Stomach smooth muscle (tissue), 2 donors: Measurements from ENCODE around the gene DYRK3.

Source experiments
- H3K27ac ChIP-seq: one replicate; pipeline ENCODE4 v1.7.0; 2013; ENCODE audit warnings: mild to moderate bottlenecking, low read length, inconsistent platforms
- H3K27me3 ChIP-seq, 2 donors: one replicate each; pipeline ENCODE4 v1.7.0; 2013; ENCODE audit warnings: low read length in 2 of 2; ENCODE audit not compliant: insufficient read depth in 2 of 2, control insufficient read depth in 1 of 2
- H3K36me3 ChIP-seq, 2 donors: one replicate each; pipeline ENCODE4 v1.7.0; 2013; ENCODE audit warnings: low read length in 2 of 2; ENCODE audit not compliant: control insufficient read depth in 2 of 2, insufficient read depth in 2 of 2
- H3K4me1 ChIP-seq: one replicate; pipeline ENCODE4 v1.7.0; 2013; ENCODE audit warnings: low read length; ENCODE audit not compliant: control insufficient read depth, insufficient read depth
- H3K4me3 ChIP-seq, 2 donors: one replicate each; pipeline ENCODE4 v1.7.0; 2013; ENCODE audit warnings: low read length in 2 of 2
- H3K9ac ChIP-seq, 2 donors: one replicate each; pipeline ENCODE4 v1.7.0; 2013; ENCODE audit warnings: low read length in 2 of 2, mild to moderate bottlenecking in 1 of 2
- H3K9me3 ChIP-seq, 2 donors: one replicate each; pipeline ENCODE4 v1.7.0; 2013; ENCODE audit warnings: low read length in 2 of 2; ENCODE audit not compliant: control insufficient read depth in 2 of 2
- donor health status: healthy.
- donor health status: Pancreatic carcinoma.

DYRK3 gene

DNA sequence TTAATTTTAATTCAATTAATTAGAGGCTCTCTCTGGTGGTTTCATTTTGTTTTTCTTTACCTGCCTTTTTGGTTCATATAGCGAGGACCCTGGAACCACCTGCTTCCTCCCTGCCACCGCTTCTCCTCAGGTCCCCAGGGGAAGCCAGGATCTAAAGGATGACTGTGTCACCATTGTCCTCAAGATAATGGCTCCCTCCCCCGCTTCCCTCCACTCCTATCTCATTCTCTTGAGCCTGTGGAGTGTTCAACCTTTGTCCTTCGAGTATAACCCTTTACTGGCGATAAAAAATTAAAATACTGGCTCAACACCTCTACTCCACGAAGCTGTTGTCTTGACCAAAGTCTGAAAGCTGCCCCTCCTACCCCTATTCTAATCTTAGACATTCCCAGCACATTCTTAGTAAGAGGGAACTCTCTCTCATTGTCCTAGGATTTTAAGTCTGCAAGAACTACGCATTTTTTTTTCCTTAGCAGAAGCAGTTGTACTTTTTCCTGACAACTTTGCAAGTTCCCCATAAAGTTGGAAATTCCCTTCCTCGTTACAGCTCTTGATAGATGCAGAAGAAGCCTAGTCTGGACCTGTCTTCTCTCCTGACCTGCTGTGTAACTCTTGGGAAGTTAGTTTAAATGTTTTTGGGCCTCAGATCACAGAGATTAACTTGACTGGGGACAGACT lies 36.8 kb downstream of the DYRK3 start:
- no peaks in the 10 kb centered on the region for H3K9me3 ChIP-seq
- H3K27me3 ChIP-seq = no peaks in the 10 kb centered on the region
- H3K36me3 ChIP-seq = no peaks in the 10 kb centered on the region
- no peak overlapping the region for H3K27ac ChIP-seq
- H3K9ac ChIP-seq = no peak overlapping the region
- peaks cover 12% of the 10 kb centered on the region for H3K4me1 ChIP-seq
- no peak overlapping the region for H3K4me3 ChIP-seq

DNA sequence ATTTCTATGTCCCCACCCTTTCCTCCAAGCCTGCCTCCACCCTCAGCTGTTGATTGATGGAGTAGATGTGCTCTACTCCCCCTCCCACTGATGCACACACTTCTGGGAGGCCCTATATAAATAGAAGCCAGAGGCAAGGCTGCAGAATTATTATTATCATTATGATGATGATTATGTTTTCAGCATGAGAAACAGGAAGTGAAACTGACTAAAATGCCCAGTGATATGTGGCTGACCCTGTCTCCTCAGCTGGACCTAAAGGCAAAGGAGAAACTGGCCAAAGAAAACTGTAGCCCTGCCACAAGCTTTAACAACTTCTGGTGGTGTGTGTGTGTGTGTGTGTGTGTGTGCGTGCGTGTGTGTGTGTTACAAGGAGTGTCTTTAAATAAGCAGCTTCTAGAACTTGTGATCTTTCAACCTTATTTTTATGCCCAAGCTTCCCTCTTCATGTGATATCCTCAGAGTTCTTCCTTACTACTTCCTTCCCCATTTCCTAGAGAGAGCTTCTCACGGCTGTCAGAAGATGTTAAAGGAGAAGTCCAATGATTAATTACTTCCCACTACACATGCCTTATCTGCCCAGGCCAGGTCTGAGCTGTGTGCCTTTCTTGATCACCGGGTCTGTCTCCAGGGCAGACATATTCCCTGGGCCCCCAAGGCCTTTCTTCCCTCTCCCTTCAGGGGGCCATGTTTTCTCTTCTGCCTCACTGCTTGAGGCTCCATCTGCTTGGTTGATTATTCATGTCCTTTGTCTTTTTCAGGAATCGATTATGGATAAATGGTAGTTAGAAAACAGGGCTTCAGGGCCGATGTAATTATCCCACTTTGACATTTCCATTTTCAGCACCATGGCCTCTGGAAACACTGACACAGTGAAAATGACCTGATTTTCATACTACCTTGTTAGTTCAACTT lies 37.8 kb downstream of the DYRK3 start:
- Histone ChIP-seq H3K4me1 (peaks cover 12% of the 10 kb centered on the region), H3K27ac (no peak overlapping the region), H3K9me3 (no peaks in the 10 kb centered on the region), H3K36me3 (no peaks in the 10 kb centered on the region), H3K4me3 (no peak overlapping the region), H3K9ac (no peak overlapping the region), H3K27me3 (no peaks in the 10 kb centered on the region)

DNA sequence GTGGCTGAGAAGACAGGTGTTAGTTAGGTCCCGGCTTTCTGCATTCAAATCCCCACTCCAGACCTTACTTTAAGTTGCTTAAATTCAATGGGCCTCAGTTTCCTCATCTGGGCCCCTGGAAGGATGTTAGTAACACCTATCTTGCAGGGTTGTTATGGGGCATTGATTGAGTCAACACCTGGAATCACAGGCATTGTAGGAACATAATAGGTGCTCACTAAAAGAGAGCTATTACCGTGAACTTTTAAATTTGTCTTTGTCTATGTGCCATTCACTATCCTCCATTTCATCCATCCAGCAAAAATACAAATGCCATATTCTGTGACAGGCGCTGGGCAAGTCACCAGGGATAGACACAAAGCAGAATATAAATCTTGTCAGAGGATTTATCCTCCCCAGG lies 38.9 kb downstream of the DYRK3 start:
- Histone ChIP-seq H3K4me1 (peaks cover 12% of the 10 kb centered on the region), H3K27ac (peak overlapping the region; percentile 88), H3K27me3 (no peaks in the 10 kb centered on the region), H3K4me3 (no peak overlapping the region), H3K9ac (peak overlapping the region in 1 of 2 donors; percentile 56), H3K9me3 (no peaks in the 10 kb centered on the region), H3K36me3 (no peaks in the 10 kb centered on the region)

DNA sequence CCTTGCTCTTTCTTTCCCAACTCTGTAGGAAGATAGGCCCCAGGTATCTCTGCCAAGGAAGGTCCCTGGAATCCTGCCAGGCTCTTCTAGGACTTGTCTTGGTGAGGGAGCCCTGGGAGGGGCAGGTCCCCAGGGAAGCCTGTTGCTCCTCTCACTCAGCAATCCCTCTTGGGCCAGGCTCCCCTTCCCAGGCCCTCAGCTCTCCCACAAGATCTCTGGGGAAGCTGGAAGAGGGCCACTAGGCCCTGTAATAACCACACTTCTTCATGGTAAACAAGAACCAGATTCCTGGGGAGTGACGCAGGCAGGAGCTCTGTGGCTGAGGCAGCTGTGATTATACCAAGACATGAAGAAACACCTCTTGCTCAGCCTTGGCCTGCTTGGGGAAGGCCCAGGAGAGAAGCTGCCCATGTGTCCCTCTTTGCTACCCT lies 39.4 kb downstream of the DYRK3 start:
- Histone ChIP-seq H3K9ac (peak overlapping the region; percentile 56 to 58), H3K4me1 (peaks cover 12% of the 10 kb centered on the region)

DNA sequence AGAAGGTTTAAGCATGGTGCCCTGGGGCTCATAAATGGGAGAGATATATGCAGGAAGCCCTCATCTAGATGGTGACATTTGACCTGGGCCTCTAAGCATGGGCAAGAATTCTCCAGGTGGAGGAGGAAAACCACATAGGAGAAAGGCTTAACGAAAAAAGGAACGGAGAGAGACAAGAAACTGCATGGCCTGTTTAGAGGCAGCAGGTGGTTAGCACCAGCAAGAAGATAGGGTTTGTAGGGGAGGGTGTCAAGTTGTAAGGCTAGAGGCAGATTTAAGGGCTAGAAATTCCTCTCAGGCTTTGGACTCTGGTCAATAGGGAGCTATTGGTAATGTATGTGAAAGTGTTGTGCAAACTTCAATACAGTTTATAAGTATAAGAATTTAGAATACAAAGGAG lies 41.2 kb downstream of the DYRK3 start:
- Histone ChIP-seq H3K27me3 (no peaks in the 10 kb centered on the region), H3K9ac (no peak overlapping the region), H3K36me3 (no peaks in the 10 kb centered on the region), H3K4me3 (no peak overlapping the region), H3K27ac (no peak overlapping the region), H3K9me3 (no peaks in the 10 kb centered on the region), H3K4me1 (peaks cover 12% of the 10 kb centered on the region)

More for the DNA sequence above, 39.4 kb downstream of the DYRK3 start:
- Histone ChIP-seq H3K36me3 (no peaks in the 10 kb centered on the region), H3K9me3 (no peaks in the 10 kb centered on the region), H3K27ac (peak overlapping the region; percentile 88), H3K27me3 (no peaks in the 10 kb centered on the region), H3K4me3 (peak overlapping the region in 1 of 2 donors; percentile 3)

DNA sequence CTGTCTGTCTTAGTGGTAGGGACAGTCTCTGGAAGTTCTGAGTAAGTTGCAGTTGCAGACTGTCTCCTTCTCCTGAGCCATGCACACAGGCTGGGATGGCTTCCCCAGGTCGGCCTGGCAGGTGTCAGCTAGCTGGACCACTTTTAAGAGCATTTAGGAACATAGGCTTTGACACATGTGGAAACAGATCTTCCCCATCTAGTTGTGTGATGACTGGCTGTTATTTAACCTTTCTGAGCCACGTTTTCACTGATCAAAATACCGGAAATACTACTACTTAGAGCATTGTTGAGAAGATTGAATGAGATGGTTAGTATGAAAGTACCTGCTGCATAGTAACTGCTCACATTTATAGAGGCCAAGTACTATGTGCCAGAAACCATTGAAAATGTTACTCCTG lies 43.2 kb downstream of the DYRK3 start:
- H3K4me3 ChIP-seq = no peak overlapping the region
- no peaks in the 10 kb centered on the region for H3K9me3 ChIP-seq
- H3K27ac ChIP-seq = no peak overlapping the region
- H3K27me3 ChIP-seq = no peaks in the 10 kb centered on the region
- peaks cover 12% of the 10 kb centered on the region for H3K4me1 ChIP-seq
- H3K9ac ChIP-seq = no peak overlapping the region
- H3K36me3 ChIP-seq = no peaks in the 10 kb centered on the region

DNA sequence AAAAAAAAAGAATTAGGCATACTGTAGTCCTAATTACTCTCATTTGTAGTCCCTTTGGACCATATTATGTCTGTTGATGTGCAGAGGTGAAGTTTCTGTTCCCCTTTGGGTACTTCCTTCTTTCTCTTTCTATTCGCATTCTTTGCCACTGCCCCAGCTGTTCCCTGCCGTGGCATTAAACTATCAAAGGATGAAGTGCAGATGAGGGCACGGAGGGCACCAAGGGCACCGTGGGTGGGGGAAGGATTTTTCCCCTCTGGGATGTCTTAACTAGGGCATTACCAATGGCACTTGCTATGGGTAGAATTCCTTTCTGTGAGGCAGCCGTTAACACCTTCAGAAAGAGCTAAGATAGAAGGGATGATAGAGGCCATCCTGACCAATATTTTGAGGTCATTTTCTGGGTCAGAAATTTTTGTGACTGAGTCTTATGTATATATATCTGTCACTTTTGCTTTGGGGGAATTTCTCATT lies 44.4 kb downstream of the DYRK3 start:
- Histone ChIP-seq H3K4me1 (peaks cover 16% of the 10 kb centered on the region), H3K4me3 (no peak overlapping the region), H3K27ac (no peak overlapping the region), H3K9me3 (no peaks in the 10 kb centered on the region), H3K36me3 (no peaks in the 10 kb centered on the region), H3K27me3 (no peaks in the 10 kb centered on the region), H3K9ac (no peak overlapping the region)

DNA sequence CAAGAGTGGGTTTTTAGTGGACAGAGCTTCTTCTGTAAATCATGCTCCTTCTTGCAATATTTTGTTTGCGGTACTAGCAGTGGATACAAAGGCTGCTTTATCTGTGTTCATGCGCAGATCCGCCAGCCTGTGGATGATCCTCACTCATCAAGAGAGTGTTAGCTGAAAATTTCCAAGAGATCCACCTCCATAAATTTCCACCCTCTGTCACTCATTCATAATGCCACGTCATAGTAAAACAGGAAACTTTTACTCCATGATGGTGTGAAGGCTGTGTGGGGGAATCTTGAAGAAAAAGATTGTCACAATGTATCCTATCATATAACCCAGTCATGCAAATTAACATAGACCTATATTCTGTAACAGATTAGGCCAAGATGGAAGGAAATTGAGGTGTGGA lies 44.9 kb downstream of the DYRK3 start:
- H3K9me3 ChIP-seq = no peaks in the 10 kb centered on the region
- no peak overlapping the region for H3K27ac ChIP-seq
- no peaks in the 10 kb centered on the region for H3K36me3 ChIP-seq
- H3K9ac ChIP-seq = no peak overlapping the region
- no peak overlapping the region for H3K4me3 ChIP-seq
- peaks cover 11% of the 10 kb centered on the region for H3K4me1 ChIP-seq
- no peaks in the 10 kb centered on the region for H3K27me3 ChIP-seq

DNA sequence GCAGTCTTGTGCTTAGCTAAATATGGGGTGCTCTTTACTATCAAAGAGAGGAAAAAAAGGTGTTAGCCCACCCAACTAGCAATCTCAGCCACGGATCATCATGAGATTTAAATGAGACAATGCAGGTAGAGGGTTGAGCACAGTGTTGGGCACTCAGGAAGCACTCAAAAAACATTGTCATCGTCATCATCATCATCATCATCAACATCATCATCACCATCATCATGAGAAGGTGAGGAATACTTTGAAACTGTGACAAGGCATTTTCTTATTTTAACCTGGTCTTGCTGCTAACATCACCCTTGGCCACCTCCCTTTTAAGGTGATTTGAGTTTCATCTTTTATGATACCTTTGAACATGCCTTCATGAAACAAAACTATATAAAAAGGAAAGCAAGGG lies 46.0 kb downstream of the DYRK3 start:
- no peaks in the 10 kb centered on the region for H3K36me3 ChIP-seq

DNA sequence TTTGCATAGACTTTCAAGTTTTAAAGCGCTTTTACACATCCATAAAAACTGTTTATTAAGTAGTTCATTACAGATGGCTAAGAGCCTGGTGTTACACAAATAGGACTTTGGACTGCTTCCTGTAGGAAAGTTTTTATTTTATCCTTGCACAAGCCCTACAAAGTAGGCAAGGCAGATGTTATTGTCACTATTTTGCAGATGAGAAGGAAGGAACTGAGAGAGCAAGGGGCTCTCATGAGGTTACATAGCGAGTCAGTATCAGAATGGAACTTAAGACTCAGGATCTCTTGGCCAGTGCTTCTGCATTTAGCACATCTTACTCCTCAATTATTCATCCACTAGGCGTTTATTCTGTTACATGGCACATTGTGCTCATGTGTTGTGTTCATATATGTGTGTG lies 46.8 kb downstream of the DYRK3 start:
- Histone ChIP-seq H3K9ac (no peak overlapping the region), H3K27ac (no peak overlapping the region), H3K27me3 (no peaks in the 10 kb centered on the region), H3K4me3 (no peak overlapping the region), H3K9me3 (no peaks in the 10 kb centered on the region), H3K36me3 (no peaks in the 10 kb centered on the region), H3K4me1 (peaks cover 11% of the 10 kb centered on the region)

More for the DNA sequence above, 46.0 kb downstream of the DYRK3 start:
- Histone ChIP-seq H3K27ac (no peak overlapping the region), H3K27me3 (no peaks in the 10 kb centered on the region), H3K9ac (no peak overlapping the region), H3K4me1 (peaks cover 6% of the 10 kb centered on the region), H3K4me3 (no peak overlapping the region), H3K9me3 (no peaks in the 10 kb centered on the region)
